HG02943 (cell line): Measurements from ENCODE around the gene GRK4.
"Not testable (repeated sequence)": the region's sequence is repeated elsewhere in the genome, so short reads cannot be mapped to it uniquely, and the experiment has no call there.

ENCODE experiments used
- ATAC-seq: cut with Tn5 transposase; IDR thresholded peaks from one replicate; pipeline ENCODE4 v1.9.1; 2021; ENCODE audit warnings: mild to moderate bottlenecking, low read depth, moderate library complexity; ENCODE audit not compliant: unreplicated experiment

Gene GRK4

GRCh38 chr4:2940267-2941137, 22.9 kb upstream of the GRK4 start:
- no peak for ATAC-seq

GRCh38 chr4:2941138-2942036, 22.0 kb upstream of the GRK4 start:
- ATAC-seq: no peak

GRCh38 chr4:2942037-2942531, 21.3 kb upstream of the GRK4 start:
- ATAC-seq: no peak

GRCh38 chr4:2942532-2943363, 20.6 kb upstream of the GRK4 start:
- no peak for ATAC-seq

GRCh38 chr4:2943364-2944090, 19.8 kb upstream of the GRK4 start:
- ATAC-seq: no peak

- no peak for ATAC-seq
These were observed 19.3 kb upstream of the GRK4 start for GRCh38 chr4:2944091-2944482.

- no peak for ATAC-seq
These were observed 18.5 kb upstream of the GRK4 start for GRCh38 chr4:2944586-2945526.

GRCh38 chr4:2945619-2946604, 17.5 kb upstream of the GRK4 start:
- not testable (repeated sequence) for ATAC-seq

GRCh38 chr4:2946812-2947600, 16.4 kb upstream of the GRK4 start:
- ATAC-seq: no peak

- ATAC-seq: no peak
These were observed 15.4 kb upstream of the GRK4 start for GRCh38 chr4:2947926-2948325.

GRCh38 chr4:2948895-2949781, 14.2 kb upstream of the GRK4 start:
- ATAC-seq: no peak

GRCh38 chr4:2949782-2950125, 13.6 kb upstream of the GRK4 start:
- no peak for ATAC-seq

- ATAC-seq: no peak
These were observed 13.0 kb upstream of the GRK4 start for GRCh38 chr4:2950221-2950989.

- no peak for ATAC-seq
These were observed 9.9 kb upstream of the GRK4 start for GRCh38 chr4:2953496-2953895.
